ENCODE measurements around the gene MLST8.

Gene MLST8

GRCh38 chr16:2242598-2242997, 37.3 kb downstream of the MLST8 start:
- no peak for DNase-seq
- H3K4me1 ChIP-seq, result peaks cover 0 to 5% (median 2%) of the 10 kb centered on the region in 4 donors
- peaks cover 0 to 6% of the 10 kb centered on the region in 2 donors for H3K27me3 ChIP-seq
- peaks cover 43 to 78% (median 45%) of the 10 kb centered on the region in 3 donors for H3K36me3 ChIP-seq
- no peak overlapping the region for H3K4me3 ChIP-seq
- no peaks in the 10 kb centered on the region for H3K9me3 ChIP-seq
- no peak overlapping the region for H3K27ac ChIP-seq
- TF ChIP-seq CTCF (IDR thresholded peaks at IDR 0.05), result no peak
- intact Hi-C loops (cut with DNase I; ENCODE audit: low total_unique reads), result no loop called here

- DNase-seq, result no peak
- H3K27ac ChIP-seq, result no peak overlapping the region
- peaks cover 0 to 1% of the 10 kb centered on the region in 2 donors for H3K27me3 ChIP-seq
- no peaks in the 10 kb centered on the region for H3K4me1 ChIP-seq
- H3K36me3 ChIP-seq, result peaks cover 43 to 78% (median 45%) of the 10 kb centered on the region in 3 donors
- no peak for TF ChIP-seq CTCF (IDR thresholded peaks at IDR 0.05)
- no peaks in the 10 kb centered on the region for H3K9me3 ChIP-seq
- intact Hi-C loops (cut with DNase I; ENCODE audit: low total_unique reads), result no loop called here
- H3K4me3 ChIP-seq, result no peak overlapping the region
Measured at GRCh38 chr16:2243031-2243528, 37.8 kb downstream of the MLST8 start.

GRCh38 chr16:2243781-2244180, 38.5 kb downstream of the MLST8 start:
- no peaks in the 10 kb centered on the region for H3K4me1 ChIP-seq
- H3K27ac ChIP-seq, result no peak overlapping the region
- H3K36me3 ChIP-seq, result peaks cover 43 to 78% (median 45%) of the 10 kb centered on the region in 3 donors
- no peak for DNase-seq
- no peaks in the 10 kb centered on the region for H3K27me3 ChIP-seq
- no peak overlapping the region for H3K4me3 ChIP-seq
- H3K9me3 ChIP-seq, result no peaks in the 10 kb centered on the region
- intact Hi-C loops (cut with DNase I; ENCODE audit: low total_unique reads), result no loop called here
- TF ChIP-seq CTCF (IDR thresholded peaks at IDR 0.05), result no peak

GRCh38 chr16:2244301-2244700, 39.0 kb downstream of the MLST8 start:
- TF ChIP-seq CTCF (IDR thresholded peaks at IDR 0.05), result no peak
- Histone ChIP-seq H3K9me3 (no peaks in the 10 kb centered on the region), H3K4me3 (no peak overlapping the region), H3K4me1 (no peaks in the 10 kb centered on the region), H3K27ac (no peak overlapping the region), H3K27me3 (no peaks in the 10 kb centered on the region), H3K36me3 (peaks cover 43 to 76% (median 49%) of the 10 kb centered on the region in 3 donors)
- intact Hi-C loops (cut with DNase I; ENCODE audit: low total_unique reads), result no loop called here
- no peak for DNase-seq

- no peak for TF ChIP-seq CTCF (IDR thresholded peaks at IDR 0.05)
- Histone ChIP-seq H3K36me3 (peaks cover 43 to 67% (median 49%) of the 10 kb centered on the region in 3 donors), H3K27me3 (no peaks in the 10 kb centered on the region), H3K27ac (no peak overlapping the region), H3K4me3 (no peak overlapping the region), H3K4me1 (peaks cover 0 to 6% (median 2%) of the 10 kb centered on the region in 4 donors), H3K9me3 (no peaks in the 10 kb centered on the region)
- intact Hi-C loops (cut with DNase I; ENCODE audit: low total_unique reads), result no loop called here
- no peak for DNase-seq
Measured at GRCh38 chr16:2244926-2245795, 39.9 kb downstream of the MLST8 start.

Data from tibial artery (tissue), 4 donors.